ENCODE data around the gene ARHGAP32.
A peak's percentile ranks its signal among the peaks of the same experiment; 100 is the strongest.
"Not testable (repeated sequence)": the region's sequence is repeated elsewhere in the genome, so short reads cannot be mapped to it uniquely, and the experiment has no call there.

ARHGAP32 gene

DNA sequence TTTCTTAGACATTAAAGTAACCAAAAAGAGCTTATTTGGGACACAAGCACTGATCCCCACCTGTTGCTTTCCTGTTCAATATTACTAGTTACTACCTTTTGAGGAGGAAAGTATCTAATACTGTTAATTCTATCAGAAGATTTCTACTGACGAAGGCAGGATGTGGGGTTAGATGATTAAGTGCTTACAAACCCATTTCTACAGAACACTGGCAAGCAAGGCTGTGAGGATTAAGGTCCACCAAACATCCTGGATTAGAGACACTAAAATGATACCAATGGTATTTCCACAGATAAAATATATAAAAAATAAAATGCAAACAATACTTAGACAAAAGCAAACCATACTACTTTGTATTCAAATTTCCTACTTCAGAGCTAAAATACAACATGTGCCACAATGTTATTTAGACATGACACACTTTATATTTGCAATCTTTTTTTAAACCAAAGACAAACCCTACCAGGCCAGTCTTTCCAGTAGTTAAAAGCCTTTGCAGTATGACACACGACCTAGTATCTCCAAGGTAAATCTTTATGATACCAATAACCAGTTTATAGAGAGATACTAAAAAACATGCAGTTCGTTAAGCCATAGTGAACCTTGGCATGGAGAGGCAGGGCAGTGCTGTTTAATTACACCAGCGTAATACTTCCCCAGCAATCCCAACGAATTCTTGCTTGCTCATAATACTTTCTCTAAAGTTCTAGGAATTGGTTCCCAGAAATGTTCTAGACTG, 178.2 kb downstream of the ARHGAP32 start:
- DNase-seq: no peak

- DNase-seq: no peak
These were observed 179.2 kb downstream of the ARHGAP32 start for GRCh38 chr11:129012880-129013279.

DNA sequence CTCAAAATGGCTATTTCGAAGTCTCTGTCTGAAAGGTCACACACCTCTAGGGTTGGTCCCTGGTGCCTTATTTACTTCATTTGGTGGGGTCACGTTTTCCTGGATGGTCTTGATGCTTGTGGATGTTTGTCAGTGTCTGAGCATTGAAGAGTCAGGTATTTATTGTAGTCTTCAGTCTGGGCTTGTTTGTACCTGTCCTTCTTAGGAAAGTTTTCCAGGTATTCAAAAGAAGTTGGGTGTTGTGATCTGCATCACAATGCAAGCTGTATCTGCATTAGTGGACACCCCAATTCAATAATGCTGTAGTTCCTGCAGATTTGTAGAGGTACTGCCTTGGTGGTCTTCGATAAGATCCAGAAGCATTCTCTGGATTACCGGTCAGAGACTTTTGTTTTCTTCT, 186.0 kb downstream of the ARHGAP32 start:
- no peak for DNase-seq

GRCh38 chr11:128999165-128999564, 193.0 kb downstream of the ARHGAP32 start:
- not testable (repeated sequence) for DNase-seq

GRCh38 chr11:128988242-128988970, 203.7 kb downstream of the ARHGAP32 start:
- no peak for DNase-seq

DNA sequence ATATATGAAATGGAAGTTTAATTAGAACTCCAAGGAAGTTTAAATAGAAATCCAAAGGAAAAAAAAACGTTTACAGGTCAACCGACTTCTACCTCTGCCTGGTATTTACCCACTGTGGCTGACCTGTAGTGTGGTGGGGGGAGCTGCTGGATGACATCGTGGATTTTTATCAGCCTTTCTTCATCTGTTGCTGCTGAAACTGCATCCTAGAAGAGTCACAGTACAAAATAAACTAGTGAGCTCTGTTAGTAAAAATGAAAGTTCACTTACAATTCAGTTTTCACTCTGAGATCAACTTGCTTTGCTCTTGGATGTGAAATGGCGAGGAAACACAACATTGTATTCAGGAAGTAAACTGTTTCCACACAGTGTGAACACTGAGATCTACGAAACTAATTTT, 206.2 kb downstream of the ARHGAP32 start:
- DNase-seq: no peak

- no peak for DNase-seq
These were observed 209.1 kb downstream of the ARHGAP32 start for GRCh38 chr11:128983023-128983422.

DNA sequence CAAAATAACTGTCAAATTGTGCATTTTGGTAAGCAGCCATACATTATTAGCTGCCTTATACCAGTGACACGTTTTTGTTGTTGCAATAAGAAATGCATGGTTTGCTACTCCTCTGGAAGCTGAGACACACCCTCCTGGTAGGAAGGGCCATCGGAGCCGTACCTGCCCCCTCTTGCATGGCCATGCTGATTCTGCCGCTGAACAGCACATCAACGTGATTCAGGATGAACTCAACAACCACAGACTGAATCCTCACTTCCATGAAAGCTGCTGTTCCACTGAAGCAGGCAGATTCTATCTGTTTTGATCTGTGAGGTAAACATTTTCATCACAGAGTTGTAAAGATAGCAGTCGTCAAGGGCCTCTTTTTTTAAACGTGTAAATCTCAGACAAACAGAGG, 210.9 kb downstream of the ARHGAP32 start:
- DNase-seq: no peak

DNA sequence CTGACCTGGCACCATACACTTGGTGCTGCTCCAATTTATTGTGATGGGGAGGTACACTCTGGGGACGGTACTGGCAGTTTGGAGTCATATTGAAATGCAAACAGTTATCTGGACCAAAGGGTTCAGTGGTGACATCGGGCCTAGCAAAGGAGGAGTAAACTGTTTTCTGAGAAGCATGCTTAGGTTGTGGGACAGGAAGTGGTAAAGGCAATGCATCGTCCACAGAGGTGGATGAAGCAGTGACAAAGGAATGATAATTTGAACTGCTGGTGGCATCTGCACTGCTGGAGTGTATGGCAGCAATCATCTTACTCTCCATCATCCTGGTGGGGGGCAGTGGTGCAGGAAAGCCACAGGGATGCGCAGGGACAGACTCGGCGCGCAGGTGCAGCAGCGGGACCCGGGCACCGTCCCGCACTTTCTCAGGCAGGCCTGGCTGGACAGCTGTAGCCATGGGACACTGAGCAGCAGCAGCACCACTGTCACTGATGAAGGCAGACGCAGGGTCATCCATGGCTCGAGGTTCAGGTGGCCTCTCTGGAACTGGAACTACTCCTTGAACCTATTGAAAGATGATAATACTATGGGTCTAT, 221.4 kb downstream of the ARHGAP32 start:
- DNase-seq: no peak

DNA sequence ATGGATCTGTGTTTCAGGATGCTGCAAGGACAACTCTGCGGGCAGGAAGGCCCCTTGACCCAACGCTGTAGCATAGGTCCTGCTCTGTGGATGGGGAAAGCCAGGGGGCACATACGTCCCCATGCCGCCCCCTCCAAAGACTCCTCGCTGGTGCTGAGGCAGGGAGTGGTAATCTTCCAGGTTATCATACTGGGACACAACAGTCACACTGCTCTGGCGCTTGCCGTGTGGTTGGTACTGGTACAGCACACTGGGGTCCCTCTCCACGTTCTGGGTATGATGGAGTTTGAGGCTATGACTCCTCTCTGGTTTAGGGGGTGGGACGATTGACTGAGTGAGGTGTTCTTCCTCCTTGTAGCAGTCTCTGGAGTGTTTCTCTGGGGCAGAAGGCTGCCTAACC, 223.2 kb downstream of the ARHGAP32 start:
- DNase-seq: no peak

- DNase-seq: no peak
These were observed 224.5 kb downstream of the ARHGAP32 start for GRCh38 chr11:128967578-128967977.

DNA sequence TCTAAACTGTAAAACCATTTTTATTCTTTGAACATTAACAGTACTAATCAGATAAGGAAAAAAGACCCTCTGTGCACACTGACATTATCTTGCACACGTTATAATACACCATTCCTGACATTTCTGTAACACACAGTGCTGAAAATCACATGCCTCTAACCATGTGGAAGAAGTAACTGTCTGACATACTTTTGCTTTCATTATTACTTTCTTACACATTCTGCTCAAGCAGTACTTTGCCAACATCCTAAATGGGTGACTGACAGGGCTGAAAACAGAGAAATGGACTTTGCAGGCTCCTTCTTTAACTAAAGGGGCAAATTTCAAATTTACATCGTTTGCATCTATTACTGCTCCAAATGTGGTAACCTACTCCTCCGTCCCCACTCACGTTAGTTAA, 226.6 kb downstream of the ARHGAP32 start:
- DNase-seq: no peak

DNA sequence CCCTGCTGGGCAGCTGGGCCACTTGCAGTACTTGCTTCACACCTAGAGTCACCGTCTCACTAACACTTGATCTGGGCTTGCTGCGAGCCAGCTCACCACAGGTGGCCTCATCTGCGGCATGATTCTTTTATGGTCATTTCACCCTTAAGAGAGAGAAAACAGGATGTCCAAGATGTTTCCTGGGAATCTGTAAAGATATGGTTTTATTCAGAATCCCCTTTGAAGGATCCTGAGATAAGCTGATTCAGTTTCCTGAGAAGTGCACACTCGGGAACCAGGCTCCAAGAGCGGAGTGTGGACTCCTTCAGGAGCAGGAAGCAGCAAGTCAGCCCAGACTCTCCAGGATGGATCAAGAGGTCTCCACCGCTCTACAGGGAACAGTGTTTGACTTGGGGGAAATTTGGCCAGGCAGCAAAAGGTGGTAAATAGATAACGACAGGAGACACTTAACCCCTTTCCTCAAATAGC, 227.6 kb downstream of the ARHGAP32 start:
- no peak for DNase-seq

- DNase-seq: no peak
These were observed 228.3 kb downstream of the ARHGAP32 start for GRCh38 chr11:128963744-128964325.

- no peak for DNase-seq
These were observed 229.2 kb downstream of the ARHGAP32 start for GRCh38 chr11:128962896-128963295.

GRCh38 chr11:128961645-128962044, 230.5 kb downstream of the ARHGAP32 start:
- DNase-seq: no peak

DNA sequence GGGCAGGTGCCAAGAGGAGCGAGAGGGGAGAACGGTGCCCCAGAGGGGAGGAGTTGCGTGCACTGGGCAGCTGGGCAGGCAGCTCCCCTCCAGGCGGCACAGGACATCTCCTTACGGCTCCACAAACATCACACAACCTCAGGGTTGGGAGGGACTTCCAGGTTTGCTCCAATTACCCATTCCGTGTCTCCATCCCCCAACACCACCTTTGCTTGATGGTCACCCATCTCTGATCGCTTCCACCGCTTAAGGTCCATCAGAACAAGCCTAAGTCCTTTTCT, 235.0 kb downstream of the ARHGAP32 start:
- no peak for DNase-seq

DNA sequence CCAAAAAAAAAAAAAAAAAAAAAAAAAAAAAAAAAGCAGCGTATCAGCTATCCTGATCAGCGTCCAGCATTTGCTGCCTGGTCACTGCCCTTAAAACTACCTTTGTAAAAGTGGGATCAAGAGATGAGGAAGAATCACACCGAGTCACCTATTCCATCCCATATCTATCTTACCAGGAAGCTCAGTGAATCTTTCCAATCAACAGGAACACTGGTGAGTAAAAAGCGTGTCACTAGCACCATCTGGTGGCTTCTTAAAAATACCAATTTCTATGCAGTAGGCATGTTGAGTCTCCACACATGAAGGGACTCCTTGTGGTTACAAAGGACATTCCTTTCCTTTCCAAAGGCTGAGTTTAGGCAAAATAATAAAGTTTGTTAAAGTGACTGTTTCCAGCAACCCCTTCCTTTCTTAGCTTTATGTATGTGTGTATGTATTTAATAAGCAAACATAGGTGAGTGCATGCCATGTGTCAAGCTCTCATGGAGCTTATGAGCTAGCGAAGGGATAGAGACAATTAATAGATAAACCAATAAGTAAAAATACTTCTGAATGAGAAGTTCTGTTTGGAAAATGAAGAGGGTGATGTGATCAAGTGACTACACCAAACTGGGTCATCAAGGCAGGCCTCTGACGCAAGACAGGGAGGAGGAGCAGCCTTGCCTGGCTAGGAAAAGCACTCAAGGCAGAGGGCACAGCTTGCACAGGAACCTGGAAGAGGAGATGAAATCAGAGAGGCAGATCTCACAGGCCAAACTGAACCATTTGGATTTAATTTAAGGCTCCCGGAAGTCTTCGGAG, 235.5 kb downstream of the ARHGAP32 start:
- peak in 3 of 6 experiments; percentile 10 to 48 (median 32) for DNase-seq

GRCh38 chr11:128955636-128956035, 236.5 kb downstream of the ARHGAP32 start:
- no peak for DNase-seq

DNA sequence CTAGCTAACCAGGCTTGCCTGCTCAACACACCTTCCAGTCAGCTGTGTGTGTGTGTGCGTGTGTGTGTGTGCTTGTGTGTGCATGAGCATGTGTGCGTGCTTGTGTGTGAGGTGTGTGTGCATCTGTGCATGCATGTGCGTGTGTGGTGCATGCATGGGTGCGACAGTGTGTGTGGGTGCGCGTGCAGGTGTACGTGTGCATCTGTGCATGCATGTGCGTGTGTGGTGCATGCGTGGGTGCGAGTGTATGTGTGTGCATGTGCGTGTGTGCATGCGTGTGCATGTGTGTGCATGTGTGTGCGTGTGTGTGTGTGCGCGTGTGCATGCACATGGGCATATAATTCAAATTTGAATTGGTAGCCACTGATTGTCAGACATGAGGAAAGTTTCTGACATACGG, 239.0 kb downstream of the ARHGAP32 start:
- no peak for DNase-seq

DNA sequence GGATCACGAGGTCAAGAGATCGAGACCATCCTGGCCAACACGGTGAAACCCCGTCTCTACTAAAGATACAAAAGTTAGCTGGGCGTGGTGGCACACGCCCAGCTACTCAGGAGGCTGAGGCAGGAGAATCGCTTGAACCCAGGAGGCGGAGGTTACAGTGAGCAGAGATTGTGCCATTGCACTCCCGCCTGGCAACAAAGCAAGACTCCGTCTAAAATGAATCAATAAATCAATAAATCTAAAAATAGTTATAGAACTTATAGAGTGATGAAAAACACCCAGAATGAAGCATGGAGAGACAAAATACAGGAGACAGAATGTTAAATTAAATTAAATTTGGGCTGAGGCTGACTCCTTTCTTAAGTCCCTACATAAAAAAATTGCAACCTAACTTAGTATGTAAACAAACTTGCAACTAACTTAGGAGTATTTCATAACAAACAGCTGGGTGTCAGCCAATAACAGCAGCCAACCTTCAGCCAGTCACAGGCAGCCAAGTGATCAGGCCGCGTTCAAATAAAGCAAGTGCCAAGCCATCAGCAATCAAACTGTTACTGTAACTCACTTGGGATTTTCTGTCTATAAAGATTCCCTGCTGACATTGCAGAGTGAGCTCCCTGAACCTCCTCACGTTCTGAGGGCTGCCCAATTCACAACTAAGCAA, 242.2 kb downstream of the ARHGAP32 start:
- no peak for DNase-seq

DNA sequence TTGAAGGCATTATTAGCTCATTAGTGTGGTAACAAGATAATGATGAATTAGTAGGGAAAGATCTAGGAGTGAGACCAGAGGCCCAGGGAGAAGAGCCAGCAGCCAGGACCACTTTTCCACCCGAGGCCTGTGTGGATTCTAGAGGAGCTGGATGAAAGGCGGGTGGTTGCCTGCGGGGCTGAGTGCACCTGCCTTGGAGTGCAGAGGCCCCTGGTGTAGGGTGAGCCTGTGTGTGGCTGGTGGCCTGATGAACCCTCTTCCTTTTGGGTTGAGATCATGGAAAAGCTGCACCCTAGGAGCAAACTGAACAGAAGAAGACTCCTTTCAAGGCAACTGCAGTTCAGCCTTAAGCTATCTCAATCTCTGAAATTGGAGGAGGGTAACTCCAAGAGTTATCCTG, 243.5 kb downstream of the ARHGAP32 start:
- no peak for DNase-seq

All from stimulated activated naive CD4-positive, alpha-beta T cell (primary cell).